Measurements from ENCODE around the gene SLC25A6.
"Not testable (repeated sequence)": the region's sequence is repeated elsewhere in the genome, so short reads cannot be mapped to it uniquely, and the experiment has no call there.

GRCh38 chrX:1366363-1366762 lies 25.6 kb downstream of the SLC25A6 start:
- TF ChIP-seq POLR2A, CTCF, EP300 (IDR thresholded peaks at IDR 0.05): not testable (repeated sequence)

Measured in tibial nerve (tissue), 4 donors.